Aorta (tissue), 5 donors: ENCODE measurements around the gene AMIGO1. TPM values are rescaled to one million over a fixed set of nuclear protein-coding genes. Genes with fewer than 3 reads are reported as not detected.

Experiments
- ATAC-seq: fragments of 200-7000 bp; cut with Tn5 transposase; one replicate; pipeline ENCODE4 v1.9.1; 2022; ENCODE audit warnings: moderate library complexity; ENCODE audit not compliant: low FRiP score
- DNase-seq, 2 donors: peaks; one replicate each; pipeline ENCODE4 v3.0.0-alpha.2; 2020
- H3K27ac ChIP-seq, 2 donors: one replicate each; pipeline ENCODE4 v1.5.1; 2013; ENCODE audit warnings: low read length in 2 of 2, mild to moderate bottlenecking in 2 of 2, moderate library complexity in 2 of 2, control low read depth in 1 of 2, inconsistent platforms in 1 of 2, low read depth in 1 of 2
- H3K27me3 ChIP-seq, 2 donors: one replicate each; pipeline ENCODE4 v1.6.1; 2013; ENCODE audit warnings: control low read depth in 1 of 2, low read length in 1 of 2, mild to moderate bottlenecking in 1 of 2, moderate library complexity in 1 of 2; ENCODE audit not compliant: insufficient read depth in 2 of 2, control insufficient read depth in 1 of 2
- H3K36me3 ChIP-seq, 2 donors: one replicate each; pipeline ENCODE4 v1.6.1; 2013; ENCODE audit warnings: control low read depth in 1 of 2, low read length in 1 of 2, mild to moderate bottlenecking in 1 of 2; ENCODE audit not compliant: insufficient read depth in 2 of 2, control insufficient read depth in 1 of 2
- H3K4me1 ChIP-seq, 2 donors: one replicate each; pipeline ENCODE4 v1.6.1; 2013; ENCODE audit warnings: low read length in 2 of 2, control low read depth in 1 of 2, mild to moderate bottlenecking in 1 of 2, moderate library complexity in 1 of 2; ENCODE audit not compliant: insufficient read depth in 2 of 2, control insufficient read depth in 1 of 2
- H3K4me3 ChIP-seq, 2 donors: one replicate each; pipeline ENCODE4 v1.5.1; 2013; ENCODE audit warnings: low read length in 2 of 2, control low read depth in 1 of 2, mild to moderate bottlenecking in 1 of 2
- H3K9me3 ChIP-seq: one replicate; pipeline ENCODE4 v1.6.1; 2013; ENCODE audit warnings: mild to moderate bottlenecking, low read length; ENCODE audit not compliant: control insufficient read depth
- WGBS, 2 donors: extraction: QIAGEN DNeasy Blood & Tissue Kit; methylation state at CpG; one replicate each; pipeline ENCODE4 v1.1.7; 2013; 5-methylcytosine and 5-hydroxymethylcytosine counted together
- intact Hi-C, 2 donors: fragments of 100-400 bp; cut with DNase I; formaldehyde crosslinking; loops; one replicate each; pipeline versions ENCODE4 v1.14.2 to v1.15.0; 2022
- long read RNA-seq, 2 donors: library from polyadenylated mRNA; unstranded; transcript quantifications; one replicate each; pipeline ENCODE4 v2.0.0, GENCODE V29; 2020 to 2021
- polyA plus RNA-seq, 2 donors: library from polyadenylated mRNA; stranded (reverse); fragments of 200-250 nt; gene quantifications; one replicate each; pipeline ENCODE4 v1.2.3, GENCODE V29; 2013
- total RNA-seq, 2 donors: library from RNA; stranded (reverse); fragmentation: NEBNext Ultra II Directional; extraction: Animal tissue kit (Norgen Biotek cat#: 25700); gene quantifications; one replicate each; pipeline ENCODE4 v1.2.1, GENCODE V29; 2021
- donor health status: healthy with polysubstance abuse.
- donor health status: Bipolar disorder and iron deficiency.
- donor health status: DM: no; HTN: no; CAD: no.
- donor health status: DM: no; HTN: no; CAD: no.
- donor health status: DM: yes; HTN: yes; CAD: no.

AMIGO1 gene
- total RNA-seq, result 1 to 10 TPM; 3.8 to 7.7 TPM
- 1 to 10 TPM; 3.1 to 4.5 TPM for polyA plus RNA-seq
- long read RNA-seq, donor 1, partial matches to known transcripts, result 0 of 2 reads
- long read RNA-seq, donor 1, other reads (novel, unspliced or antisense), result 2 of 2 reads
- long read RNA-seq, donor 2, full-length matches to known transcripts, result 4 of 8 reads
- long read RNA-seq, donor 2, partial matches to known transcripts, result 0 of 8 reads
- long read RNA-seq, donor 2, other reads (novel, unspliced or antisense), result 4 of 8 reads

GRCh38 chr1:109509176-109510134 is at the start of gene AMIGO1:
Gene AMIGO1, minus strand, starts transcription at chr1:109509727. Its CDS starts 815 bp downstream, at chr1:109508912.
- Histone ChIP-seq H3K9me3 (no peaks in the 10 kb centered on the region), H3K36me3 (no peaks in the 10 kb centered on the region), H3K27ac (no peak within 1 kb of the TSS), H3K4me1 (no peaks in the 10 kb centered on the region), H3K27me3 (no peaks in the 10 kb centered on the region), H3K4me3 (peak within 1 kb of the TSS; percentile 72 to 85)
- DNase-seq (peak; percentile 65 to 90), ATAC-seq (peak; percentile 72)
- intact Hi-C loops, result no loop called here
- 0 to 1% methylated on average over 52 to 100 of the region's 100 CpGs for WGBS, 2 donors

GRCh38 chr1:109557520-109557919 is 48.0 kb upstream of the AMIGO1 start:
- H3K27ac ChIP-seq, result no peak overlapping the region
- no peaks in the 10 kb centered on the region for H3K9me3 ChIP-seq
- H3K4me3 ChIP-seq, result no peak overlapping the region
- 95 to 97% methylated on average over 5 of the region's 5 CpGs for WGBS, 2 donors
- H3K4me1 ChIP-seq, result peaks cover 0 to 2% of the 10 kb centered on the region in 2 donors
- intact Hi-C loops, result no loop called here
- ATAC-seq (no peak), DNase-seq (no peak)
- no peaks in the 10 kb centered on the region for H3K27me3 ChIP-seq
- no peaks in the 10 kb centered on the region for H3K36me3 ChIP-seq

- no peaks in the 10 kb centered on the region for H3K36me3 ChIP-seq
- ATAC-seq (no peak), DNase-seq (no peak)
- intact Hi-C loops, result no loop called here
- H3K4me3 ChIP-seq, result no peak overlapping the region
- WGBS, 2 donors, result 89 to 91% methylated on average over 2 of the region's 2 CpGs
- no peak overlapping the region for H3K27ac ChIP-seq
- H3K4me1 ChIP-seq, result no peaks in the 10 kb centered on the region
- no peaks in the 10 kb centered on the region for H3K27me3 ChIP-seq
- no peaks in the 10 kb centered on the region for H3K9me3 ChIP-seq
Observed at GRCh38 chr1:109556563-109556962, 47.0 kb upstream of the AMIGO1 start.

- H3K9me3 ChIP-seq, result no peaks in the 10 kb centered on the region
- no peaks in the 10 kb centered on the region for H3K4me1 ChIP-seq
- ATAC-seq (peak; percentile 98), DNase-seq (peak; percentile 99)
- H3K36me3 ChIP-seq, result no peaks in the 10 kb centered on the region
- no peaks in the 10 kb centered on the region for H3K27me3 ChIP-seq
- 0% methylated on average over 67 to 68 of the region's 68 CpGs for WGBS, 2 donors
- intact Hi-C loops, result loop anchor here (2.0 to 10.0 kb wide), 3 partner anchors 72 to 436 kb away; partner anchors contain the start of genes AHCYL1 (in 1 of the 2) and GSTM1 (in 1 of the 2)
- H3K4me3 ChIP-seq, result peak within 1 kb of the TSS; percentile 83 to 96
- peak within 1 kb of the TSS; percentile 67 to 97 for H3K27ac ChIP-seq
Observed at GRCh38 chr1:109548321-109549267, 39.1 kb upstream of the AMIGO1 start, which contains the start of gene GNAI3. Gene GNAI3, plus strand, starts transcription at chr1:109548615. Its CDS starts 106 bp downstream, at chr1:109548721.

GRCh38 chr1:109547463-109548320 is 38.2 kb upstream of the AMIGO1 start:
- WGBS, 2 donors, result 9 to 10% methylated on average over 22 of the region's 22 CpGs
- intact Hi-C loops, result loop anchor here (2.0 to 10.0 kb wide), 5 partner anchors 73 to 437 kb away; partner anchors contain the start of genes AHCYL1 (in 1 of the 2) and GSTM1 (in 1 of the 2)
- Histone ChIP-seq H3K4me3 (peak overlapping the region; percentile 74 to 96), H3K27ac (peak overlapping the region; percentile 67 to 97), H3K4me1 (no peaks in the 10 kb centered on the region), H3K9me3 (no peaks in the 10 kb centered on the region), H3K27me3 (no peaks in the 10 kb centered on the region), H3K36me3 (no peaks in the 10 kb centered on the region)
- ATAC-seq, result peak; percentile 40
- DNase-seq, result no peak

GRCh38 chr1:109546311-109547109 is 37.0 kb upstream of the AMIGO1 start:
- ATAC-seq, result peak; percentile 87
- intact Hi-C loops, result loop anchor here (1.0 to 10.0 kb wide), 6 partner anchors 82 to 438 kb away; partner anchors contain the start of genes AHCYL1 (in 1 of the 2) and GSTM1 (in 1 of the 2)
- 18 to 21% methylated on average over 5 of the region's 5 CpGs for WGBS, 2 donors

More at GRCh38 chr1:109546311-109547109, 37.0 kb upstream of the AMIGO1 start:
- no peaks in the 10 kb centered on the region for H3K4me1 ChIP-seq
- DNase-seq, result peak; percentile 92 to 94
- no peaks in the 10 kb centered on the region for H3K9me3 ChIP-seq
- peak overlapping the region; percentile 32 to 46 for H3K4me3 ChIP-seq
- no peaks in the 10 kb centered on the region for H3K27me3 ChIP-seq
- H3K36me3 ChIP-seq, result no peaks in the 10 kb centered on the region
- H3K27ac ChIP-seq, result peak overlapping the region; percentile 71 to 73
